ENCODE data around the gene TMEM37. TPM values are rescaled to one million over a fixed set of nuclear protein-coding genes. Genes with fewer than 3 reads are reported as not detected.

The TMEM37 gene
- total and polyA plus RNA-seq, 9 of the 15 experiments (the other 6 are each of a cell fraction or from before 2014, with no cell fraction given), result 0.03 to 0.64 (median 0.31) TPM; not detected in 1

GRCh38 chr2:119487434-119488244, 56.0 kb downstream of the TMEM37 start:
- Histone ChIP-seq H3K9ac (ENCODE audit: insufficient read depth in 1 of 2, low read depth in 2 of 2, low read length in 2 of 2) (no peak overlapping the region), H3K4me1 (replicated peaks in 1 of 2; ENCODE audit: control insufficient read depth in 2 of 2, insufficient read depth in 2 of 2, low read length in 2 of 2) (peaks cover 0 to 1% of the 10 kb centered on the region in 2 experiments; a peak in 2 of 5 replicates), H2AFZ (ENCODE audit: low read depth, low read length) (no peak overlapping the region), H3K9me3 (replicated peaks; ENCODE audit: control insufficient read depth, insufficient read depth, low read depth, low read length) (no peaks in the 10 kb centered on the region), H3K36me3 (ENCODE audit: control insufficient read depth, insufficient read depth, low read length) (no peaks in the 10 kb centered on the region), H3K79me2 (ENCODE audit: control insufficient read depth, insufficient read depth, low read length) (no peaks in the 10 kb centered on the region), H3K27me3 (ENCODE audit: control insufficient read depth in 2 of 2, insufficient read depth in 2 of 2, low read length in 2 of 2) (peaks cover 17 to 84% of the 10 kb centered on the region in 2 experiments), H3K27ac (ENCODE audit: extremely low read depth, low read depth, low read length) (no peak overlapping the region), H4K20me1 (replicated peaks; ENCODE audit: control insufficient read depth, insufficient read depth, low read length) (peaks cover 24% of the 10 kb centered on the region; the same call in 1 of the 2 replicates), H3K4me2 (ENCODE audit: insufficient read depth, low read length) (no peak overlapping the region), H3K9me1 (ENCODE audit: control insufficient read depth, insufficient read depth, low read length) (peaks cover 5% of the 10 kb centered on the region), H3K4me3 (no peak overlapping the region)
- in situ Hi-C loops (cut with MboI), result no loop called here
- DNase-seq (ENCODE audit: extremely low read depth in 1 of 4, low spot score in 3 of 4) (no peak), ATAC-seq (no peak), FAIRE-seq (no peak)
- intact Hi-C loops (cut with micrococcal nuclease), result no loop called here
- CTCF ChIA-PET (ENCODE audit: low intra/inter-chr PET ratio), result no interaction called here
- POLR2A ChIA-PET, result no interaction called here
- 5% methylated on average over 9 of the region's 9 CpGs for WGBS (ENCODE audit: insufficient coverage, low coverage, missing lambda C conversion rate)
- BruUV-seq (replicated peaks), result no TSS peak
- no peak for TF ChIP-seq LARP7 (IDR thresholded peaks at IDR 0.05)
- no peak for TF ChIP-seq ASH1L (IDR thresholded peaks at IDR 0.05; ENCODE audit: borderline replicate concordance, low read depth, partially characterized antibody)
- no peak for TF ChIP-seq CTCFL (IDR thresholded peaks at IDR 0.05; ENCODE audit: borderline replicate concordance, insufficient read depth, low read depth, low read length, poor library complexity, severe bottlenecking)
- no peak for TF ChIP-seq BRF1 (IDR thresholded peaks at IDR 0.05; ENCODE audit: borderline replicate concordance, extremely low read depth, insufficient read length)
- TF ChIP-seq, protein P1, sequence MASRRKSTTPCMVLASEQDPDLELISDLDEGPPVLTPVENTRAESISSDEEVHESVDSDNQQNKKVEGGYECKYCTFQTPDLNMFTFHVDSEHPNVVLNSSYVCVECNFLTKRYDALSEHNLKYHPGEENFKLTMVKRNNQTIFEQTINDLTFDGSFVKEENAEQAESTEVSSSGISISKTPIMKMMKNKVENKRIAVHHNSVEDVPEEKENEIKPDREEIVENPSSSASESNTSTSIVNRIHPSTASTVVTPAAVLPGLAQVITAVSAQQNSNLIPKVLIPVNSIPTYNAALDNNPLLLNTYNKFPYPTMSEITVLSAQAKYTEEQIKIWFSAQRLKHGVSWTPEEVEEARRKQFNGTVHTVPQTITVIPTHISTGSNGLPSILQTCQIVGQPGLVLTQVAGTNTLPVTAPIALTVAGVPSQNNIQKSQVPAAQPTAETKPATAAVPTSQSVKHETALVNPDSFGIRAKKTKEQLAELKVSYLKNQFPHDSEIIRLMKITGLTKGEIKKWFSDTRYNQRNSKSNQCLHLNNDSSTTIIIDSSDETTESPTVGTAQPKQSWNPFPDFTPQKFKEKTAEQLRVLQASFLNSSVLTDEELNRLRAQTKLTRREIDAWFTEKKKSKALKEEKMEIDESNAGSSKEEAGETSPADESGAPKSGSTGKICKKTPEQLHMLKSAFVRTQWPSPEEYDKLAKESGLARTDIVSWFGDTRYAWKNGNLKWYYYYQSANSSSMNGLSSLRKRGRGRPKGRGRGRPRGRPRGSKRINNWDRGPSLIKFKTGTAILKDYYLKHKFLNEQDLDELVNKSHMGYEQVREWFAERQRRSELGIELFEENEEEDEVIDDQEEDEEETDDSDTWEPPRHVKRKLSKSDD (conservative IDR thresholded peaks at IDR 0.05; ENCODE audit: low read length), result no peak
- no peak for TF ChIP-seq ZBTB33 (CRISPR knock-in tag; IDR thresholded peaks at IDR 0.05)
- no peak for TF ChIP-seq PML (IDR thresholded peaks at IDR 0.05; ENCODE audit: low read length)
- TF ChIP-seq, protein P2, sequence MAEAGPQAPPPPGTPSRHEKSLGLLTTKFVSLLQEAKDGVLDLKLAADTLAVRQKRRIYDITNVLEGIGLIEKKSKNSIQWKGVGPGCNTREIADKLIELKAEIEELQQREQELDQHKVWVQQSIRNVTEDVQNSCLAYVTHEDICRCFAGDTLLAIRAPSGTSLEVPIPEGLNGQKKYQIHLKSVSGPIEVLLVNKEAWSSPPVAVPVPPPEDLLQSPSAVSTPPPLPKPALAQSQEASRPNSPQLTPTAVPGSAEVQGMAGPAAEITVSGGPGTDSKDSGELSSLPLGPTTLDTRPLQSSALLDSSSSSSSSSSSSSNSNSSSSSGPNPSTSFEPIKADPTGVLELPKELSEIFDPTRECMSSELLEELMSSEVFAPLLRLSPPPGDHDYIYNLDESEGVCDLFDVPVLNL (CRISPR knock-in tag; IDR thresholded peaks at IDR 0.05; ENCODE audit: low read depth), result no peak
- no peak for TF ChIP-seq ZNF280A (IDR thresholded peaks at IDR 0.05; ENCODE audit: low read depth, partially characterized antibody)
- no peak for TF ChIP-seq ZFP36 (IDR thresholded peaks at IDR 0.05; ENCODE audit: low read depth, low read length, partially characterized antibody)

Data from K562 (cell line).